Skin of body (tissue), 2 donors: ENCODE measurements around the gene SIGLEC8. TPM values are rescaled to one million over a fixed set of nuclear protein-coding genes. Genes with fewer than 3 reads are reported as not detected.
"Not testable (repeated sequence)": the region's sequence is repeated elsewhere in the genome, so short reads cannot be mapped to it uniquely, and the experiment has no call there.

Source experiments
- DNase-seq: peaks from one replicate; lab custom pipeline; 2025; lab: John Stamatoyannopoulos, UW
- total RNA-seq: library from RNA; depleted of rRNA; stranded (reverse); fragments of >200 nt; gene quantifications from one replicate; pipeline ENCODE4 v1.2.3, GENCODE V29; 2014

The SIGLEC8 gene
- total RNA-seq, 1 donor from 2014 or later = 0.59 TPM

DNA sequence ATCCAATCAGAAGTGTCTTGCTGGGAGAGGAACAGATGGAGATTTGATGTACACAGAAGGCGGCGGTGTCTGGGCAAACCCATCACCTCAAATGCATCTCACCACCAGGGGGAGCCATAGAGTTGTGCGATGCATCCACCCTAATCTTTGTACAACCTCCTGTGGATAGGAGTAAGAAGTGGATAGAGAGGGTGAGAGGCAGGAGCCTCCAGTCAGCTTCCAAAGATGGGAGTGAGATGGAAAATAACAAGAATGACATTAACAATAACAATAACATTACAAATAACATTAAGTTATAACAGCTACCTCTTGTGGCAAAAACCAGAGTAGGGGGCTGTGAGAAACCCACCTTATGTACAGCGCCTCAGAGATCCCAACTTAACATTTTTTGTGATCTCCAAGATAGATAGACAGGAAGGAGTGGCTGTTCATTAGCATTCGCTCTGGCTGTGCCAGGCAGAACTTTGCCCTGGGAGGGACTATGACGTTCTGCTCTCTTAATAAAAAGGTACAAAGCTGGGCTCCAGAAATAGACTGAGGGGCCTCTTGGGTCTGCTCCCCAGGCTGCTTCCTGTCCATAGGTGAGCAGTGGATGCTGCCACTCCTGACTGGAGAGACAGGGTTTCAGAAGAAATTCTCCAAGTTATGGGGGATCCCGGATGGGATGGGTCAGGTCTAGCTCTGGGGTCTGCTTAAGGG is 14.9 kb upstream of the SIGLEC8 start:
- DNase-seq = peak; percentile 5

GRCh38 chr19:51472607-51473006 is 14.4 kb upstream of the SIGLEC8 start:
- no peak for DNase-seq

DNA sequence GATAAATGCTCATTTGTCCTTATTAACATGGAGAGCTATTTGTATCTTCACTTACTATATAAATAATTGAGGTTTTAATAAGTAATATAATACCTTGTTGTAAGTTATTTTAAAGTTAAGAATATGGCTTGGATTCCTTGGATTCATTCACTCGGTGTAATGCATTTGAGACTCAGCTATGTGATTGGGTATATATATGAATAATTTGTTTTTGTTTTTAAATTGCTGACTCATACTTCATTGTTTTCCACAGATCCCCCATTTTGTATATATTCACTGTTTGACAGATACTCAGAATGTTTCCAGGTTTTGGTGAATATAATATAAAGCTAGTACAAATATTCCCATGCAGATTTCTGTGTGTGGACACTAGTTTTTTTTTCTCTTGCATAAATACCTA is 13.3 kb upstream of the SIGLEC8 start:
- DNase-seq = no peak

DNA sequence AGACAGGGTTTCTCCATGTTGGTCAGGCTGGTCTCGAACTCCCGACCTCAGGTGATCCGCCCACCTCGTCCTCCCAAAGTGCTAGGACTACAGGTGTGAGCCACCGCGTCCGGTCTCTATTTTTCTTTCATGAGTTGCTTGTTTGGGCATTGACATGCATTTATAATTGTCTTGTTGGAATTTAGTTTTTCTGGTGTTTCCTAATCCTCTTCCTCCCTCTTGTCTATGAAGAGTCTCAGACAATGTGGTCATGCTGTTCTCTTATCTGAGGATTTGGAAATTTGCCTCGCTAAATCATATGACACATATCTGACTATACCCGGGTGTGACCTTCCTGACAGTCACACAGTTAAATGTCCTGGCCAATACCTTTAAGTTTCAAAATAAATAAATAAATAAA is 12.7 kb upstream of the SIGLEC8 start:
- no peak for DNase-seq

DNA sequence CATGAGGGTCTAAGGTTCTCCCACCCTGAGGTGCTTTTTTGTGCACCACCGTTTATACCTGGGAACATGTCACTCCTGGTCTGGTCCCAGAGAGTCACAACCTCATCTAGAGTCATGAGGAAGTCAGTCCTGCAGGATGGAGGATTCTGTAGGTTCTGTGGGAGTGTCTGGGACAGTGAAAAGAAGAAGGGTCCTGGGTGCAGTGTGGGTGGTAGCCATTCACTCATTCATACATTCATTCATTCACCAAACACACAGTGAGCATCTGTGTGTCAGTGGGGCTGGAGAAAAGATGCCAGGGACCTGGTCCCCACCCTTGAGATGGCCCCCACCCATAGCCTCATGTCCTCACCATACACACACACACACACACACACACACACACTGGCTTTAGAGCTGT is 11.4 kb upstream of the SIGLEC8 start:
- DNase-seq = no peak

DNA sequence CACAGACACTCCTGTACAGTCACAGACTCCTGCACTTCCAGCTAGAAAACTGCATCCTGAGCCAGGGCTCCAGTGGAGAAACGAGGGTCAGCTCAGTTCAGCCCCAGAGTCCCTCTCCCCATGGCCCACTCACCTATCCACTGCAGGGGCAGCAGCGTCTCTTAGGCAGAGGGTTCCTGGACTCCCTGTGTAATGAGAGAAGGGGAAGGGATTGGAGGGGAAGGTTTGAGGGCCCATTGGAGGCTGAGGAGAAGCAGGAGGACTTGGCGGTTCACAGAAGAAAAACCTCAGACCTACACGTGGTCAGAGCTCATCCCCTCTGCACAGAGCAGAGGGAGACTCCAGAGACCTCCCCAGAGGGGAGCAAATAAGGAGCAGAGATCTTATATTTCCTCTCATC is 10.9 kb upstream of the SIGLEC8 start:
- no peak for DNase-seq

DNA sequence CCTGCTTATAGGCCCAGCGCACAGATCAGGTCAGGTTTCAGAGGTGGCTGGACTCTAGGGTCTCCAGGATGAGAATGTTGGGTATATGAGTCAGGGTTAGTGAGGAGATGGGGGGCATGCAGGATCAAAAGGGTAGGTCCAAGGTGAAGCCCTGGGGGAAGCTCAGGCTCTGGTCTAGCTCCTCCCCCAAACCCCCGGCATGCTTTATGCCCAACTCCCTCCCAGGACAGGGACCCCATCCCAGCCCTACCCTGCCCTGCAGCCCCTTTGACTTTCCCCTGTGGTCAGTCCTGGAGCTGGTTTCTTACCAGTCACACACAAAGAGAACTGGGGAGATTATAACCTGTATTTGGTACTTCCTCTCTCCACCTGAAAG is 10.3 kb upstream of the SIGLEC8 start:
- no peak for DNase-seq

- no peak for DNase-seq
Measured at GRCh38 chr19:51467864-51468544, 9.8 kb upstream of the SIGLEC8 start.

DNA sequence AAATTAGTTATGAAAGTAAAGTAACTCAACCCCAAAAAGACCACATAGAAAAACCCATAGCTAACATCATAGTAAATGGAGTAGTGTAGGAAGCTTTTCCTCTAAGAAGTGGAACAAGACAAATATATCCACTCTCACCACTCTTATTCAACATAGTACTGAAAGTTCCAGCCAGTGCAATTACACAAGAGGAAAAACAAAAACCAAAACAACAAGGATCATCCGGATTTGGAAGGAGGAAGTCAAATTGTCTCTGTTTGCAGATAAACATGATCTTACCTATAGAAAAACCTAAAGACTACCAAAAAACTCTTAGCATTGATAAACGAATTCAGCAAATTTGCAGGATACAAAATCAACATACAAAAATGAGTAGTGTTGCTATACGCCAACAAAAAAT is 8.5 kb upstream of the SIGLEC8 start:
- DNase-seq = no peak

- not testable (repeated sequence) for DNase-seq
Measured at GRCh38 chr19:51463976-51464581, 5.8 kb upstream of the SIGLEC8 start.

DNA sequence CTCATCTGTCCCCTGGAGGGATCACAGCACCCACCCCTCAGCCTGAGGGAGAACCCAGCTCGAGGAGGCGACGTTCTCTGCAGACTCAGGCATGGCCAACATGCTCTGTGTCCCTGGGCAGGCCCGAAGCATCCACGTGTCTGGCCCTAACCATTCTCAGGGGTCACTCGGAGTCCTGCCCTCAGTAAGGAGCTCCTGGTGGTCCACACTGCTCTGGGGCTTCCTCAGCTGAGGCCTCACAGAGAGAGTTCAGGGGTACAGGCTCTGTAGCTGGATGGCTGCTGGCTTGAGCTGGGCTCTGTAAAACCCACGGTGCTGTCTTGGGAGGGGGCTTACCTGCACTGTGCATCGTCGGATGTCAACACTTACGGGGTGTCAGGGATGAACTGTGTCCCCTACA is 4.4 kb upstream of the SIGLEC8 start:
- no peak for DNase-seq

GRCh38 chr19:51462276-51462675 is 4.0 kb upstream of the SIGLEC8 start:
- no peak for DNase-seq

DNA sequence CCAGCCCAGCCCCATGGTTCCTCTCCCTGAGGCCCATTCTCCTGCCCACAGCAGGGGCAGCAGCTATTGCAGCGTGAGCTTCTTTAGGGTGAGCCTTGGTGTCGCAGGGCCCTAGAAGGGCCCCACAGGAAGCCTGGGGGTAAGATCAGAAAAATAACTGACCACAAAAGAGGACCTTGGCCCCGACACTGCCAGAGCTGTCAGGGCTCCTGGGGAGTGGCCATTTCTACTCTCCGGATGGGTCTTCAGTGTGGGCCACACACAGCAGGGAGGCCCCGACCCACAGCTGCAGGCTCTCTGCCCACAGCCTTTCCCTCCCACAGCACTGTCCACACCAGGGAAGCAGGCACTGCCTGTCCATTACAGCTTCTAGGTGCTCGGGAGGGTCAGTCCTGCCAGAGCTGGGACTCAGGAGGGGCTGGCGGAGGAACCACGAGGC is 3.5 kb upstream of the SIGLEC8 start:
- no peak for DNase-seq

- no peak for DNase-seq
Measured at GRCh38 chr19:51460164-51460992, 2.1 kb upstream of the SIGLEC8 start.

DNA sequence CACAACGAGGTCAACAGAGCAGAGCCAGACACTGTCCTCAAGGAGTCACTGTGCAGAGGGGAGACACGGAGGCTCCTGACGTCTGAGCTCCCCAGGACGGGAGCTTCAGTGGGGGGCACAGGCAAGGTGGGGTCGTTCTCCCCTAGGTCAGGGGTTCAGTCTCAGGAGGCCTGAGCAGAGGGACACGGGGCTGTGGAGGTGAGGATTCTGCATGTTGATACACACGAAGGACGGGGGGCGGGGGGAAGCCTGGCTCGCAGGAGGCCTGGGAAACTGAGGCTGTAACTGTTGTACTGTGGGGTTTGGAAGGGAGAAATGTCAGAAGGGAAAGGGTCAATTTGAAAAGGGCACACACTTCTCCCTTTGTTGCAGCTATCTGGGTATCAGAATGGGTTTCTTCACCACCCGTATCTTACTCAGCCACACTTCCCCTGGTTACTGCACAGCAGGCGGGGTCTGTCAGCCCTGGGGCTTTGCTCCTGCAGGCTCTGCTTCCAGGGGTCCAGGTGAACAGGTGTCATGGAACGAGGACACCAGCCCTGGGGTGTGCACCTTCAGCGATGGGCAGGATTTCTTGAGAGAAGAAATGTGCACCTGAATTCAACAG is 748 bp upstream of the SIGLEC8 start:
- DNase-seq = no peak

- DNase-seq = no peak
Measured at GRCh38 chr19:51457351-51458013, 772 bp downstream of the SIGLEC8 start.

DNA sequence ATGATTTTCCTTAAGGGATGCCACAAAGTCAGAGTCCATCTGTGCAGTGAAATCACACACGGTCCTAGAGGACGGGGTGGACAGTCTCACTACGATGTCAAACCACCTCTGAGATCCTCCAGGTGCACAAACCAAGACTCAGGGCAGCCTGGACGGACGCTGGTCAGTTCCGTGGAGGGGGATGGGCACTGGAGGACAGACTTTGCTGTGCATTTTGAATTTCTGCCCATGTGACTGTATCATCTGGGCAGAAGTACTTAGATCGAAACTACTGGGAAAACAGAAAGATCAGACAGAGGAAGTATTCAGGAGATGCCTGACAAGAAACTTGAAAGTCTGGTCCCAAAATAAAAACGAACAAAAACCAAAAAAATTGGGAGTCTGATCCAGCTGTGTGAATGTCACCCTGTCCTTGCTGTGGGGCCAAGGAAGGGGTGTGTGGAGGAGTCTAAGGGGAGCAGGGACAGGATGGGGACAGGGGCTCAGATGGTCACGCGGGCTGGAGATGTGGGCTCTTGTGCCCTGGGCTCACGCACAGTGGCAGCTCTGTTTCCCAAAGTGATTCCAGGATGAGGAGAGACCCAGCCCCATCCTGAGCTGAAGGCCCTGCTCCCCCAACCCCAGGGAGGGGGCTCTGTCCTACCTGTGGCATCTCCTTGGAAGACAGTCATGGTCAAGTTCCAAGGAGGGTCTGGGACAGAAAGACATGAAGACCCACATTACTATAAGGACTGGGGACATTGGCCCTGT is 1.5 kb downstream of the SIGLEC8 start:
- no peak for DNase-seq

DNA sequence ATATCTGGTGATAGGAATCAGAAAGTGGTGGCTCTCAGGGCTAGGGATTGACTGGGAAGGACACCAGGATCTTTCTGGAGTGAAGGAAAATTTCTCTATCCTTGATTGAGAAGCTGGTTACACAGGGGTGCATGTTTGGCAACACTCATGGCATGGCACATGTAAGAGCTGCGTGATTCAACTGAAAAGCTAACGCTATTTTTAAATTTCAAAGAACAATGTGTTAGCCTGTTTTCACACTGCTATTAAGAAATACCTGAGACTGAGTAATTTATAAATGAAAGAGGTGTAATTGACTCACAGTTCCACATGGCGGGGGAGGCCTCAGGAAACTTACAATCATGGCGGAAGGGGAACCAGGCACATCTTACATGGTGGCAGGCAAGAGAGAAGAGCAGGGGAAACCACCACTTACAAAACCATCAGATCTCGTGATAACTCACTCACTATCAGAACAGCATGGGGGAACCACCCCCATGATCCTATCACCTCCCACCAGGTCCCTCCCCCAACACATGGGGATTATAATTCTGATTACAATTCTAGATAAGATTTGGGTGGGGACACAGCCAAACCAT is 7.4 kb downstream of the SIGLEC8 start:
- DNase-seq = no peak

DNA sequence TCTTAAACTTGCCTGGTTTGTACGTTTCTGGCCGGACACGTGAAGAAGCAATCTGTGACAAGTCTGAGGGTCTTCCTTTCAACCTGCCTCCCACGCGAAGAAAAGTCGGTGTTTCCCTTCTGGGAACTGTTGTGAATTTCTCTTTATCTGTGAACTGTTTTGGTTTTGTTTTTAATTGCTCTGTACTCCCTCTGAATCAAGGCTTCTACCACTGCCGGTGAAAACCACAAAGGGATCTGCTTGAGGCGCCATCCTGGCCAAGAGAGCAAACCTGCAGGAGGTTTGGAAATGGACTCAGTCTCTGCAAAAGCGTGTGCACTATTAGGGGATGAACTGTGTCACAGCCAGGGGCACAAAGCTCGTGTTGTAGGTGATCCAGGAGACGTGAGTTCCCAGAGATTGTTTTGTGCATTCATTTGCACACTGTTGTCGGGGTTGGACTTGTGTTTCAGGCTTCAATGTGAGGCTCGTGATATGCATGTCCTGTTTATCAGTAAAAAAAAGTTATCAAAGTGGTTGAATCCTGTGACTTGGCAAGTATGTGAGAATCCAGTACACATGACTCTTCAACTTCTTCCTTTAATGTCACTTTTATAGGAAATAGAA is 9.7 kb downstream of the SIGLEC8 start:
- DNase-seq = no peak
